ENCODE results near the gene GNE.

GRCh38 chr9:36278243-36278642 is 20.0 kb upstream of the GNE start:
- TF ChIP-seq POLR2AphosphoS5 (IDR thresholded peaks at IDR 0.05; ENCODE audit: low read depth, low read length) (no peak), TAF1 (IDR thresholded peaks at IDR 0.05; ENCODE audit: borderline replicate concordance, insufficient read depth, low read length) (no peak), SIN3A (IDR thresholded peaks at IDR 0.05; ENCODE audit: borderline replicate concordance, insufficient read depth, low read length) (no peak), FOXP2 (optimal IDR thresholded peaks at IDR 0.05; ENCODE audit: borderline replicate concordance, extremely low read depth, extremely low read length, insufficient read depth) (no peak)

All from PFSK-1 (cell line).